Immature natural killer cell (primary cell): Measurements from ENCODE around the gene CNN2. TPM values are rescaled to one million over a fixed set of nuclear protein-coding genes. Genes with fewer than 3 reads are reported as not detected.

ENCODE experiments used
- DNase-seq, 3 donors: peaks; one replicate each; pipeline ENCODE4 v3.0.0; 2022; ENCODE audit warnings: mixed read lengths in 1 of 3
- H3K27ac Mint-ChIP-seq, 6 donors: one replicate each; pipeline ENCODE4 v1.8.0; 2020; ENCODE audit warnings: mixed read lengths in 6 of 6, mild to moderate bottlenecking in 5 of 6, inconsistent platforms in 4 of 6, moderate library complexity in 3 of 6
- H3K27me3 Mint-ChIP-seq, 3 donors: one replicate each; pipeline ENCODE4 v1.8.0; 2020 to 2021; ENCODE audit warnings: low read depth in 3 of 3, mild to moderate bottlenecking in 3 of 3, mixed read lengths in 3 of 3, moderate library complexity in 3 of 3, inconsistent platforms in 1 of 3
- H3K36me3 Mint-ChIP-seq, 3 donors: one replicate each; pipeline ENCODE4 v1.8.0; 2020; ENCODE audit warnings: mixed read lengths in 3 of 3, inconsistent platforms in 2 of 3, mild to moderate bottlenecking in 2 of 3
- H3K4me1 Mint-ChIP-seq, 2 donors: one replicate each; pipeline ENCODE4 v1.8.0; 2020; ENCODE audit warnings: inconsistent platforms in 2 of 2, mild to moderate bottlenecking in 2 of 2, mixed read lengths in 2 of 2, moderate library complexity in 1 of 2
- H3K4me3 Mint-ChIP-seq, 5 donors: one replicate each; pipeline ENCODE4 v1.8.0; 2020; ENCODE audit warnings: mild to moderate bottlenecking in 5 of 5, mixed read lengths in 5 of 5, inconsistent platforms in 3 of 5, moderate library complexity in 3 of 5
- H3K9me3 Mint-ChIP-seq, 6 donors: one replicate each; pipeline ENCODE4 v1.8.0; 2020; ENCODE audit warnings: mild to moderate bottlenecking in 6 of 6, mixed read lengths in 6 of 6, inconsistent platforms in 4 of 6, moderate library complexity in 3 of 6
- polyA plus RNA-seq, 3 donors: library from polyadenylated mRNA; unstranded; fragments of 300-500 nt; fragmentation: Illumina TruSeq; gene quantifications; one replicate each; pipeline ENCODE4 v1.2.3, GENCODE V29; 2021

Gene CNN2
- polyA plus RNA-seq, 3 donors from 2014 or later, result 227 to 382 (median 255) TPM

GRCh38 chr19:1067341-1067957, 41.0 kb downstream of the CNN2 start:
- peaks cover 7 to 15% (median 12%) of the 10 kb centered on the region in 3 donors for H3K36me3 Mint-ChIP-seq
- peak overlapping the region; percentile 90 to 98 (median 95) for H3K4me3 Mint-ChIP-seq
- peak overlapping the region; percentile 95 to 98 (median 96) for H3K27ac Mint-ChIP-seq
- peaks cover 39 to 44% of the 10 kb centered on the region in 2 donors for H3K4me1 Mint-ChIP-seq
- no peaks in the 10 kb centered on the region for H3K9me3 Mint-ChIP-seq
- peak in 1 of 3 donors; percentile 84 for DNase-seq
- peaks cover 12 to 26% (median 13%) of the 10 kb centered on the region in 3 donors for H3K27me3 Mint-ChIP-seq

GRCh38 chr19:1068009-1069001, 41.9 kb downstream of the CNN2 start:
- H3K36me3 Mint-ChIP-seq, result peaks cover 7 to 17% (median 12%) of the 10 kb centered on the region in 3 donors
- H3K27ac Mint-ChIP-seq, result peak overlapping the region; percentile 95 to 98 (median 96)
- H3K9me3 Mint-ChIP-seq, result no peaks in the 10 kb centered on the region
- peaks cover 13 to 32% (median 15%) of the 10 kb centered on the region in 3 donors for H3K27me3 Mint-ChIP-seq
- DNase-seq, result peak; percentile 64 to 74 (median 73)
- peaks cover 48 to 50% of the 10 kb centered on the region in 2 donors for H3K4me1 Mint-ChIP-seq
- peak overlapping the region; percentile 90 to 98 (median 95) for H3K4me3 Mint-ChIP-seq

GRCh38 chr19:1069009-1069779, 42.8 kb downstream of the CNN2 start:
- H3K4me3 Mint-ChIP-seq, result peak overlapping the region; percentile 83 to 98 (median 91)
- H3K36me3 Mint-ChIP-seq, result peaks cover 7 to 17% (median 12%) of the 10 kb centered on the region in 3 donors
- no peaks in the 10 kb centered on the region for H3K9me3 Mint-ChIP-seq
- H3K4me1 Mint-ChIP-seq, result peaks cover 47 to 53% of the 10 kb centered on the region in 2 donors
- H3K27ac Mint-ChIP-seq, result peak overlapping the region; percentile 91 to 97 (median 96)
- peak; percentile 71 to 79 (median 75) for DNase-seq
- peaks cover 13 to 40% (median 15%) of the 10 kb centered on the region in 3 donors for H3K27me3 Mint-ChIP-seq

GRCh38 chr19:1070576-1070930, 44.1 kb downstream of the CNN2 start:
- Mint-ChIP-seq H3K36me3 (peaks cover 9 to 18% (median 14%) of the 10 kb centered on the region in 3 donors), H3K9me3 (no peaks in the 10 kb centered on the region), H3K27ac (no peak overlapping the region), H3K27me3 (peaks cover 18 to 50% (median 19%) of the 10 kb centered on the region in 3 donors), H3K4me1 (peaks cover 39 to 50% of the 10 kb centered on the region in 2 donors), H3K4me3 (no peak overlapping the region)
- no peak for DNase-seq

- DNase-seq, result no peak
- no peaks in the 10 kb centered on the region for H3K9me3 Mint-ChIP-seq
- peak overlapping the region in 3 of 6 donors; percentile 82 to 84 (median 84) for H3K27ac Mint-ChIP-seq
- H3K36me3 Mint-ChIP-seq, result peaks cover 15 to 25% (median 20%) of the 10 kb centered on the region in 3 donors
- peaks cover 45 to 52% of the 10 kb centered on the region in 2 donors for H3K4me1 Mint-ChIP-seq
- H3K27me3 Mint-ChIP-seq, result peaks cover 21 to 54% (median 23%) of the 10 kb centered on the region in 3 donors
- peak overlapping the region in 3 of 5 donors; percentile 27 to 67 (median 46) for H3K4me3 Mint-ChIP-seq
Measured at GRCh38 chr19:1070931-1071791, 44.8 kb downstream of the CNN2 start.

- no peaks in the 10 kb centered on the region for H3K9me3 Mint-ChIP-seq
- no peak for DNase-seq
- peaks cover 19 to 30% (median 25%) of the 10 kb centered on the region in 3 donors for H3K36me3 Mint-ChIP-seq
- peak overlapping the region; percentile 55 to 90 (median 83) for H3K27ac Mint-ChIP-seq
- peaks cover 29 to 63% (median 30%) of the 10 kb centered on the region in 3 donors for H3K27me3 Mint-ChIP-seq
- H3K4me1 Mint-ChIP-seq, result peaks cover 56 to 59% of the 10 kb centered on the region in 2 donors
- peak overlapping the region; percentile 17 to 58 (median 36) for H3K4me3 Mint-ChIP-seq
Measured at GRCh38 chr19:1072371-1073015, 46.1 kb downstream of the CNN2 start.

GRCh38 chr19:1073063-1073955, 46.9 kb downstream of the CNN2 start:
- H3K27ac Mint-ChIP-seq, result peak overlapping the region in 4 of 6 donors; percentile 55 to 84 (median 77)
- no peak for DNase-seq
- no peaks in the 10 kb centered on the region for H3K9me3 Mint-ChIP-seq
- peak overlapping the region in 4 of 5 donors; percentile 7 to 26 (median 20) for H3K4me3 Mint-ChIP-seq
- H3K36me3 Mint-ChIP-seq, result peaks cover 19 to 30% (median 25%) of the 10 kb centered on the region in 3 donors
- peaks cover 56 to 62% of the 10 kb centered on the region in 2 donors for H3K4me1 Mint-ChIP-seq
- peaks cover 27 to 62% (median 29%) of the 10 kb centered on the region in 3 donors for H3K27me3 Mint-ChIP-seq

GRCh38 chr19:1073956-1074517, 47.6 kb downstream of the CNN2 start:
- Mint-ChIP-seq H3K4me1 (peaks cover 50 to 60% of the 10 kb centered on the region in 2 donors), H3K4me3 (peak overlapping the region in 3 of 5 donors; percentile 32 to 53 (median 50)), H3K9me3 (no peaks in the 10 kb centered on the region), H3K27ac (peak overlapping the region in 3 of 6 donors; percentile 80 to 84 (median 81)), H3K36me3 (peaks cover 16 to 25% (median 20%) of the 10 kb centered on the region in 3 donors), H3K27me3 (peaks cover 23 to 56% (median 23%) of the 10 kb centered on the region in 3 donors)
- DNase-seq, result no peak

- Mint-ChIP-seq H3K9me3 (no peaks in the 10 kb centered on the region), H3K4me1 (peaks cover 43 to 54% of the 10 kb centered on the region in 2 donors), H3K36me3 (peaks cover 12 to 22% (median 17%) of the 10 kb centered on the region in 3 donors), H3K27ac (peak overlapping the region; percentile 90 to 97 (median 96)), H3K4me3 (peak overlapping the region in 4 of 5 donors; percentile 44 to 71 (median 60)), H3K27me3 (peaks cover 22 to 52% (median 22%) of the 10 kb centered on the region in 3 donors)
- DNase-seq, result peak; percentile 85 to 90 (median 89)
Measured at GRCh38 chr19:1074544-1075283, 48.3 kb downstream of the CNN2 start.

- peak overlapping the region; percentile 52 to 79 (median 71) for H3K4me3 Mint-ChIP-seq
- H3K27me3 Mint-ChIP-seq, result peaks cover 20 to 52% (median 22%) of the 10 kb centered on the region in 3 donors
- H3K4me1 Mint-ChIP-seq, result peaks cover 39 to 53% of the 10 kb centered on the region in 2 donors
- H3K27ac Mint-ChIP-seq, result peak overlapping the region; percentile 90 to 97 (median 96)
- H3K9me3 Mint-ChIP-seq, result no peaks in the 10 kb centered on the region
- DNase-seq, result no peak
- H3K36me3 Mint-ChIP-seq, result peaks cover 12 to 22% (median 17%) of the 10 kb centered on the region in 3 donors
Measured at GRCh38 chr19:1076046-1076386, 49.6 kb downstream of the CNN2 start.
